ENCODE results near the gene PNPLA6. TPM values are rescaled to one million over a fixed set of nuclear protein-coding genes. Genes with fewer than 3 reads are reported as not detected.

PNPLA6 gene
- total and polyA plus RNA-seq, 9 of the 15 experiments (the other 6 are each of a cell fraction or from before 2014, with no cell fraction given) = 0.07 to 30.2 (median 8.3) TPM

GRCh38 chr19:7500811-7501450 lies 34.6 kb upstream of the PNPLA6 start (continued):
- TF ChIP-seq, protein P1, sequence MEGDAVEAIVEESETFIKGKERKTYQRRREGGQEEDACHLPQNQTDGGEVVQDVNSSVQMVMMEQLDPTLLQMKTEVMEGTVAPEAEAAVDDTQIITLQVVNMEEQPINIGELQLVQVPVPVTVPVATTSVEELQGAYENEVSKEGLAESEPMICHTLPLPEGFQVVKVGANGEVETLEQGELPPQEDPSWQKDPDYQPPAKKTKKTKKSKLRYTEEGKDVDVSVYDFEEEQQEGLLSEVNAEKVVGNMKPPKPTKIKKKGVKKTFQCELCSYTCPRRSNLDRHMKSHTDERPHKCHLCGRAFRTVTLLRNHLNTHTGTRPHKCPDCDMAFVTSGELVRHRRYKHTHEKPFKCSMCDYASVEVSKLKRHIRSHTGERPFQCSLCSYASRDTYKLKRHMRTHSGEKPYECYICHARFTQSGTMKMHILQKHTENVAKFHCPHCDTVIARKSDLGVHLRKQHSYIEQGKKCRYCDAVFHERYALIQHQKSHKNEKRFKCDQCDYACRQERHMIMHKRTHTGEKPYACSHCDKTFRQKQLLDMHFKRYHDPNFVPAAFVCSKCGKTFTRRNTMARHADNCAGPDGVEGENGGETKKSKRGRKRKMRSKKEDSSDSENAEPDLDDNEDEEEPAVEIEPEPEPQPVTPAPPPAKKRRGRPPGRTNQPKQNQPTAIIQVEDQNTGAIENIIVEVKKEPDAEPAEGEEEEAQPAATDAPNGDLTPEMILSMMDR (IDR thresholded peaks at IDR 0.05 in 2 of 3, conservative IDR thresholded peaks at IDR 0.05 in 1 of 3; ENCODE audit: insufficient read depth in 2 of 3, low read depth in 1 of 3, low read length in 3 of 3) = 0 out of 6 replicates have a peak, but pooled peaks of 1 of the 3 experiments have one; percentile 14
- TF ChIP-seq SAFB (IDR thresholded peaks at IDR 0.05; ENCODE audit: borderline replicate concordance, low read depth, low read length) (0 out of 2 replicates have a peak, but pooled peaks have one; percentile 60), CTCFL (IDR thresholded peaks at IDR 0.05; ENCODE audit: borderline replicate concordance, insufficient read depth, low read depth, low read length, poor library complexity, severe bottlenecking) (no peak), ESRRB (CRISPR knock-in tag; IDR thresholded peaks at IDR 0.05; ENCODE audit: borderline replicate concordance) (no peak), RHOXF2B (CRISPR knock-in tag; conservative IDR thresholded peaks at IDR 0.05) (no peak), CC2D1A (IDR thresholded peaks at IDR 0.05) (no peak), ZC3H11A (IDR thresholded peaks at IDR 0.05; ENCODE audit: low read depth, low read length) (no peak), ZNF764 (CRISPR knock-in tag; IDR thresholded peaks at IDR 0.05; ENCODE audit: low read depth) (peak; percentile 71; the same call in 1 of the 2 replicates), PHF8 (IDR thresholded peaks at IDR 0.05; ENCODE audit: borderline replicate concordance, low read length) (peak; percentile 52; the same call in 1 of the 2 replicates), KAT2B (IDR thresholded peaks at IDR 0.05; ENCODE audit: low read depth, low read length) (no peak), GATA2 (CRISPR knock-in tag; IDR thresholded peaks at IDR 0.05) (no peak), POLR3A (IDR thresholded peaks at IDR 0.05; ENCODE audit: borderline replicate concordance, extremely low read depth, insufficient read depth, insufficient read length) (no peak), FOXK1 (CRISPR knock-in tag; IDR thresholded peaks at IDR 0.05; ENCODE audit: borderline replicate concordance) (no peak), ZNF184 (CRISPR knock-in tag; IDR thresholded peaks at IDR 0.05) (no peak), ELK1 (CRISPR knock-in tag; IDR thresholded peaks at IDR 0.05) (no peak), CEBPG (CRISPR knock-in tag; IDR thresholded peaks at IDR 0.05) (no peak), CEBPG (tag; conservative IDR thresholded peaks at IDR 0.05 in 1 of 2, IDR thresholded peaks at IDR 0.05 in 1 of 2) (no peak), ZNF347 (CRISPR knock-in tag; IDR thresholded peaks at IDR 0.05; ENCODE audit: low read depth) (no peak), CBX2 (IDR thresholded peaks at IDR 0.05; ENCODE audit: insufficient read depth, low read length, poor library complexity, severe bottlenecking) (no peak), ZNF212 (CRISPR knock-in tag; IDR thresholded peaks at IDR 0.05) (no peak), E2F3 (CRISPR knock-in tag; IDR thresholded peaks at IDR 0.05) (no peak)
- TF ChIP-seq, protein P2, sequence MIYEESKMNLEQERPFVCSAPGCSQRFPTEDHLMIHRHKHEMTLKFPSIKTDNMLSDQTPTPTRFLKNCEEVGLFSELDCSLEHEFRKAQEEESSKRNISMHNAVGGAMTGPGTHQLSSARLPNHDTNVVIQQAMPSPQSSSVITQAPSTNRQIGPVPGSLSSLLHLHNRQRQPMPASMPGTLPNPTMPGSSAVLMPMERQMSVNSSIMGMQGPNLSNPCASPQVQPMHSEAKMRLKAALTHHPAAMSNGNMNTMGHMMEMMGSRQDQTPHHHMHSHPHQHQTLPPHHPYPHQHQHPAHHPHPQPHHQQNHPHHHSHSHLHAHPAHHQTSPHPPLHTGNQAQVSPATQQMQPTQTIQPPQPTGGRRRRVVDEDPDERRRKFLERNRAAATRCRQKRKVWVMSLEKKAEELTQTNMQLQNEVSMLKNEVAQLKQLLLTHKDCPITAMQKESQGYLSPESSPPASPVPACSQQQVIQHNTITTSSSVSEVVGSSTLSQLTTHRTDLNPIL (CRISPR knock-in tag; IDR thresholded peaks at IDR 0.05) = no peak
